Femur (tissue), 1 donor: Measurements from ENCODE around the gene ZNF101.

Source experiments
- DNase-seq: peaks from one replicate; pipeline ENCODE4 v3.0.0-alpha.2; 2017

Gene ZNF101

DNA sequence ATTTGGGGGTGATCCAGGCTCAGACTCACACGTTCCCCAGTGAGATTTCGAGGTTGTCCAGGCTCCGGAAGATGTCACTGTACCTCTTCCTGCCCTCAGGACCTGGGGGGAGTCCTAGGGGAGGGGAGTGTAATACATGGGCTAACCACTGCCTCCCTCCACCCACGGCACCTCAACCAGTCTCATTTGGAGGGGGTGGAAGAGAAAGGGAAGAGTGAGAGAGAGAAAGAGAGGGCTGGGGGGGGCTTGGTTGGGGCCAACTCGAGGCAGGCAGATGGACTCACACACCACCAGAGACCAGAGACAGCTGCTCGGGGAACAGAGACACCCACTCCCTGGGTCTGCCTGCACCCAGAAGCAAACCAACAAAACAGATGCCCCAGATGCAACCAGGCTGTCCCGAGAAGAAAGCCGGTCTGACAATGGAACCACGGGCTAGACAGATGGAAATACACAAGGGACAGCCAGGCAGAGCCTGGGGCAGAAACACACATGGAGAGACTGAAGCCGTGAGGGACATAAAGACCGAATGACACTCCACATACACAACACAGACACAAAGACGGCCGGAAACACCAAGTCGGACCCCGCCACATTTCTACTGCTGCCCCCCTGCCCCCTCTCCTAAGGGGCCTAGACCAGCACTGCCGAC is 26.0 kb upstream of the ZNF101 start:
- DNase-seq: no peak

DNA sequence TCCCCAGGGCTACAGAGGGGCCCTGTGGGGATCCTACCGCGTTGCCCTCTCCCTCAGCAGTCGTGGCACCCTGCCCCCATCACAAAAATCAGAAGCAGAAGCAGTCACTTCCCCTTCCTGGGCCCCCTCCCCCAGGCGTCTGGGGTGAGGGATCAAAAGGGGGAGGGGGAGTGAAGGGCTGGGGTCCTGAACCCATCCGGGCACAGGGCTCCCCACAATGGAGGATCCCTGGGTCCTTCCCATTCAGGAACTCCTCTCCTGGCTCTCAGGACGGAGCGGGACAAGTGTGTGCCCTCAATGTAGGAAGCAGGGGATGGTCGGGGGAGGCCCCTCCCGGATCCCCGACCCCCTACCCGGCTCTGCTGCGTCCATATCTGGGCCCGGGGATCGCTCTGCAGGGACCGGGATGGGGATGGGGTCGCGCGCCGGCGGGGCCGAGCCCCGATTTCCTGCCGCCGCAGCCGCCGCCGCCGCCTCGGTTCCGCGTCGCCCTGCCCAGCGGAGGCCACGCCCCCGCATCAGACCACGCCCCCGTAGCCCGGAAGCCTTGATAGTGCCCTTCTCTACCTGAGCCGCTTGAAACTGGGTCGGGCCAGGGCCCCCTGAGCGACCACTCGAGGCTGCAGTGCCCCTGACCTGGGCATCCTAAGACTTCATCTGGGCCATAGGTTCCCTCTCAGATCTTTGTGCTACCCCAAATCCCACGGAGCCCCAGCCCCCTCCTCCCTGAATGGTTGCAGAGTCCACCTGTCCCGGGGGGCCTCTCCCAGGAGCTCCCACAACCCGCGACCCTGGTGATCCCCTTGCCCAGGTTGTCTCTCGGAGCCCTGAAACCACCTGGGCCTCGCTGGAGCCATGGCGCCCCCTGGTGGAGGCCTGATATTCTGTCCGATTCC is 25.2 kb upstream of the ZNF101 start, which contains the start of gene GMIP:
TSS of gene GMIP (minus strand) at position 500 of the 896 bp plus-strand sequence. CDS start at position 372, 128 bp downstream.
- peak; percentile 85 for DNase-seq

DNA sequence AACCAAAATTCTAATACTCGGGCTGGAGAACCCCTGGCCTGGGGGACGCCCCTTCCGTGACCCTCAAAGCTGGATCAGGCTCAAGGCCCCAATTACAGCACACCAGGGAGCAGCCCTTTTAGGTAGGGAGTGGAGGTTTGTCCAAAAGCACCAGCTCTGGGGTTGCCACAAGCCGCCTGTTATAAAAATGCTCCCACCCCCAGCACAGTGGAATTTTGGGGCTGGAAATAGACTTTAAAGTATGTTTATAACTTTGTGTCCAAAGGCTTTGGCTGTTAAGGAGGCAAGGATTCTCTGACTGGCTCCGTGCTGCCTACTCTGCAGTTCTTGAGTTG is 24.6 kb upstream of the ZNF101 start:
- DNase-seq: no peak

DNA sequence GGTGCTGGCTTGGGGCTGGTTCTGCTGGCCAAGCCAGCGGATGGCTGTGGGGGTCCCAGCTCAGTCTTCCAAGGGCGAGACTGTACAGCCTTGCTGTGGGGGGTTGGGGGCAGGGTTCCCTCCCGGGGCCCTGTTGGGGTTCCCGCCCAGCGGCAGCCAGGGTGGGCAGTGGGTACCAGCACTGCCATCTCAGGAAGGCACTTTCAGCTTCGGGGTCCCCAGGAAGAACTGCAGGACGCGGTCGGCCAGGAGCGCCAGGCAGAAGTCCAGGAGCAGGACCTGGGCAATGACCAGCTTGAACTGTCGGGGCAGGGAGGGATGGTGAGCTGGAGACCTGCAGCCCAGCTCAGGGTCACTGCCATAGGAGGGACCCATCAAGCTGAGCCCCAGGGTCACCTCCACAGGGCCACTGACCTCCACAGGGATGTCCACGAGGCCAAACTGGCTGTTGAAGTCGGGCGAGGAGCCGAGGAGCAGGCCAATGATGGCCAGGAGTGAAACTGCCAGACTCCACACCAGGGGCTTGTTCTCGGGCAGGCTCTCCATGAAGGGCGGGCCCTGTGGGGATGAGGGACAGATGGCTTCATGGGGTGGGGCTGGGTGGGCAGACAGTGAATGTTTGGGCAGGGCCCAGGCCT is 23.3 kb upstream of the ZNF101 start:
- DNase-seq: no peak

DNA sequence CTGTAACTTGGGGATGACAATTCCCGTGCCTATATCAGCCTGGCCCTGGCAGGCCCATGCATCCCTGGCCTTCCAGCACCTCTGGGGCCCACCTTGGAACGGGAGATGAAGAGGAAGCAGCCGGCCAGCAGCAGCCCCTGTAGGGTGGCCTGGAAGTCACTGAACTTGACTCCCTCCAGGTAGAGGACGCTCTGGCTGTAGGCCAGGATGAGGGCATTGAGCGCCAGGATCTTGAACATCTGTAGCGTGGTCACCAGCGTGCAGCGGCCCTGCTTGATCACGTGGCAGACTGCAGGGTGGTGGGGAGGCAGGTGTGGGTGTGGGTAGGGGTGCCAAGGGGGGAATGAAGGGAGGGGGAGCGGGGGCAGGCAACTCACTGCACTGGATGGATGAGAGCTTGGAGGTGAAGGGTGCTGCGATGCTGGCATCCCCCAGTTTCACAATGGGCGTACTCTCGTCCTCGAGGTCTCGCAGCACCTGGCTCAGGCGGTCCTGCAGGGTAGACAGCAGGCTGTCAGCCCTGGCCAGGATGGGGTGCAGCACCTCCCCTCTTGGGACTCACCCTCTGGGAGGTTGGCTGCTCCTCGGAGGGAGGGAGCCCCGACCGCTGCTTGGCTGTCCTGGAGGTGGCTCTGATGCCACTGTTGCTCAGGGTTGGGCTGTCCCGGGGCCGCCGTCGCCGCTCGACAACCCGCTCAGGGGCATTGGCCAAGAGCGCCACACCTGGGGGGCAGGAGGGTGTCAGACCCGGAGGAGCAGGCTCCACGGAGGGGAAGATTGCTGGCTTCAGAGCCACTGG is 21.4 kb upstream of the ZNF101 start:
- DNase-seq: no peak

DNA sequence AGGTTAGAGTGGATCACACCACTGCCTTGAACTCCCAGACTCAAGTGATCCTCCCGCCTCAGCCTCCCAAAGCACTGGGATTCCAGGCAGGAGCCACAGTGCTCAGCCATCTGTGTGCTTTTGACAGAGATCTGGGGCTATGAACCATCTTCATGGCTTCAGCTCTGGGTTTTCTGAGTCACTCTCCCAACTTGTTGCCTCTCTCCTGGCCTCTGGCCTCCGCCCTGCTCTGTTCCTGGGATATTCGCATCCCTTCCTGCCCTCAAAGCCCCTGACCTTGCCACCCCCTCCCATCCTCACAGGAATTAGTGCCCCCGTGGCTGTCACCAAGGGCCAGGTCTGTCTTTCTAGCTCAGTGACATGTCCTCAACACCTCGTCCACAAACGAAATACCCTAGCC is 19.5 kb upstream of the ZNF101 start:
- no peak for DNase-seq

DNA sequence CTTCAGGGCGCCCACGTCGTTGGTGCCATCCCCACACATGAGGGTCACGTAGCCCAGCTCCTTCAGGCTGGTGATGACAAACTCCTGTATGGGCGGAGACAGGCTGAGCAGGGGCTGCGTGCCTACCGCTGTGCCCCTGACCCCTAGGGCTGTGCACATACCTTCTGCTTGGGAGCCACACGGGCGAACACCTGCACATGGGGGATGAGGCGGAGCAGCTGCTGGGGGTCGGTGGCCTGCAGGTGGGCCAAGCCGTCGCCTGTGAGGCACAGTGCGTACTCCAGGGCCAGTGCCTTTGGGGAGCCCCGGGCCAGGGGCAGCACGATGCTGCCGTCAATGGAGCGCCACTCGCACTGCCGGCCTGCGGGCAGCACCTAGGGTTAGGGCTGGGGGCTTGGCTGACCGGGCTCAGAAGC is 19.1 kb upstream of the ZNF101 start:
- no peak for DNase-seq

DNA sequence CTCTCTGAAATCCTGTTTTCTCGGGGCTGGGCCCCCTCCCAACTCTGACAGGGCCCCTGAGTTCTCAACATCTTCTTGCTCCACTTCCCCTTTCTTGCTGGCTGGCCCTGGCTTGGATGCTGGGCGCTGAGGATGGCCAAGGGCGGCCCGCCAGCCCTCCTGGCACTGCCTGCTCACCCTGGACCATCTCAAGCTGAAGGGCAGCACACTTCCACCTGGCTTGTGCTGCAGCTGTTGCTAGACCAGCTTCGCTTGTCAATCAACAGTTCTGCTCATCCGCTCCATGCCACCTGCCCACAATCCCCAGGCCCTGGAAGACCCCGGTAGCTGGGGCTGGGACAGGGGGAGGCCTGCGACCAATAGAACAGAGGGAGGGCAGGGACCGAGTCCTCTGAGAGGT is 18.3 kb upstream of the ZNF101 start:
- peak; percentile 73 for DNase-seq

DNA sequence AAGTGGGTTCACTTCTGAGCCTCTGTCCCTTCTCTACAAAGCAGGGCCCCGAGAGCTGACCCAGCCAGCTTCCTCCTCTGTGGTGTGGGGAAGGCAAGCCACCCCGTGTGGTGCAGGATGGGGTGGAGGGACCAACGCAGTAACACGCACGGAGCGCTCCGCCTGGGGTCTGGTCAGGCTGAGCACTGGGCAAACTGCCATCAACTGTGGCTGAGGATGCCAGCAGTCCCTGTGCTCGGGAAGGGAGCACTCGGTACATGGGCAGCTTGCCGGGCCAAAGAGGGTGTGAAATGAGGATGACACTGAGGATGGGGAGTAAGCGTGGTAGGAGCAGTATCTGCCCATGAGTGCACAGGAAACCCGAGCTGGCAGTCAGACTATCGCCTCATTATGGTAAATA is 17.6 kb upstream of the ZNF101 start:
- DNase-seq: peak; percentile 44

DNA sequence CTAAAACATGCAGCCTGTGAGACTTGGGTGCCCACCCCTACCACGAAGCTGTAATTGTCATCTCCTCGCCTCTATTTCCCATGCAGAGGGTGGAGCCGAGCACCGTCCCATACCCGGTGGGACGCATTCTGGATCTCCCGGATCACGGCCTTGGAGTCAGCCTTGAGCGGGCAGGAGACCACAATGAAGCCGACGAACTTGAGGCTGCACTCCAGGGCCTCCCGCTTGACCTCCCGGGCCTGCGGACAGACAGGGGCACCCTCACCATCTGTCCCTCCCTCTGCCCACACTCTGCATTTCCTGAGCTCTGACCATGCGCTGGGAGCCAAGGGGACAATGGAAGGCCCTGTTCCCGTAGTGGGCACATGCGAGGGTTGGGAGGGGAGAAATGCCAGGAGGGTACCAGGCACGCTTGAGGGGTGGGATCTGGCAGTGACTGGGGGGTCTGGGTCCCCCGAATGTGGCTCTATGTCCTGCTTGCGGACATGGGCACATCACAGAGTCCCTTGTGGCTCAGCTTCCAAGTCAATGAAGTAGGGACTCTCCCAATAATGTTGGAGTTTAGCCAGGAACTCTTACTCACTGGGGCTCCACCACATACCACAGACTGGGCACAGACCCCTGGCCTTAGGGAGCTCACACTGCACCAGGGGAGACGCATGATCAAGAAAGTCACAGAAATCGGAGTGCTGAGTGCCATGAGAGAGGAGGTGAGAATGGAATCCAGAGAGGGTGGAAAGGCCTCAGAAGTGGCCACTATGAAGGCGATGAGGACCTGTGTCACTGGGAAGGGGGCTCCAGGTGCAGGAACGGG is 15.9 kb upstream of the ZNF101 start:
- DNase-seq: no peak

DNA sequence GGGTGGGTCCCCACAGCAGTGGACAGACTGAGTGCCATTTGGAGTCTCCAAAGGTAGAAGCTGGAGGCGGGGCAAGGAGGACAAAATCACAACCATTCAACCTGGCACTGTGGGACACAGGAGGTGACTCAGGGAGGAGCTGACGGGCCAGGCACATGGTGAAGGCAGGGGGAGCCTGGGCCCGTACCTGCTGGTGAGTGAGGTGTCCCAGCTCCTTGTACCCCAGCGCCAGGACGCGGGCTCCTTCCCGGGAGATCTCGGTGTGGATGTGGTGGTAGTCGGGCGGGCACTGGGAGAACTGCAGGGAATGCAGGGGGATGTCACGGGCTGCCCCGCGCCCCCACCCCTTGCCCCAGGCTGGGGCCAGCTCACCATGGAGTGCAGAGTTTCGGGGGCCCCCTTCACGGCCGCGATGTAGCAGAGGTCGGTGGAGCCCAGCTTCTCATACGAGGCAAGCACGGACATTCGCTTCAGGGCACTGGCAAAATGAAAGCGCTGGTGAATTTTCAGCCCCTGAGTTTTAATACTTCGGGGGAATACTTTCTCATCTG is 15.0 kb upstream of the ZNF101 start:
- DNase-seq: peak; percentile 21

DNA sequence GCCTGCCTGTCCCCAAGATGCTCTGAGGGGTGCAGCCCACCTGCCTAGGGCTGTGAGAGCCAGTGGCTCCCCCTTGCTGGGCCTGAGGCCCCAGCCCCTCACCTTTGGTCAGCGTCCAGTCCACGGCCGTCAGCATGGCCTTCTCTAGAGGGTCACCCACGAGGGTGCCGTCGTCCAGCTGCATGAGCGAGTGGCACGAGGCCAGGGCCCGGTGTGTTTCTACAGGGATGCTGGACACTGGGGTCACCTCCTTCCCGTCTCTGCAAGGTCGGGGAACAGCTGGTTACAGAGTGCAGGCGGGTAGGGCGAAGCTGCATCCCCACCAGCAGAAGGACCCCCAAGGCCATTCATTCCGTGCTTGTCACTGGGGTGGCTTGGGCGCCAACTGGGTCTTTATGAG is 14.2 kb upstream of the ZNF101 start:
- DNase-seq: peak; percentile 19

DNA sequence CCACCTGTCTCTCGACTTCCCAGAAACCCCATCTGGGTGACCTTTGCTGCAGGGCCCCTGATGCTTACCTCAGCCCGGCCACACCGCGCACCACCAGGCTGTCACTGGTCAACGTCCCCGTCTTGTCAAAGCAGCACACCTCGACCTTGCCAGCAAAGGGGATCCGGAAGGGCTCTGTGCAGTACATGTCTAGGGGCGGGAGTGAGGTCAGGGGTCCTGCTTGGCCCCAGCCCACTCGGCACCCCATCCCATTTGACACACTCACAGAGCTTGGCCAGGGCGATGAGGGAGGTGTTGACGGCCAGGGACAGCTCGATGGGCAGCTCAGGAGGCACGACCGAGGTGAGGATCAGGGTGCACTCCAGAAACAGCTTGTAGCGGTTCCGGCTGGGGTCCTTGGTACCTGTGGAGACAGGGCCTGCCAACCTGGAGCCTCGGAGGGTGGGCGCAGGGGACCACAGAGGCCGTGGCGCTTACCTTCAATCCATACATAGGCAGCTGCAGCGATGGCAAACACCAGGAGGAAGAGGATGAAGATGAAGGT is 13.5 kb upstream of the ZNF101 start:
- DNase-seq: no peak

DNA sequence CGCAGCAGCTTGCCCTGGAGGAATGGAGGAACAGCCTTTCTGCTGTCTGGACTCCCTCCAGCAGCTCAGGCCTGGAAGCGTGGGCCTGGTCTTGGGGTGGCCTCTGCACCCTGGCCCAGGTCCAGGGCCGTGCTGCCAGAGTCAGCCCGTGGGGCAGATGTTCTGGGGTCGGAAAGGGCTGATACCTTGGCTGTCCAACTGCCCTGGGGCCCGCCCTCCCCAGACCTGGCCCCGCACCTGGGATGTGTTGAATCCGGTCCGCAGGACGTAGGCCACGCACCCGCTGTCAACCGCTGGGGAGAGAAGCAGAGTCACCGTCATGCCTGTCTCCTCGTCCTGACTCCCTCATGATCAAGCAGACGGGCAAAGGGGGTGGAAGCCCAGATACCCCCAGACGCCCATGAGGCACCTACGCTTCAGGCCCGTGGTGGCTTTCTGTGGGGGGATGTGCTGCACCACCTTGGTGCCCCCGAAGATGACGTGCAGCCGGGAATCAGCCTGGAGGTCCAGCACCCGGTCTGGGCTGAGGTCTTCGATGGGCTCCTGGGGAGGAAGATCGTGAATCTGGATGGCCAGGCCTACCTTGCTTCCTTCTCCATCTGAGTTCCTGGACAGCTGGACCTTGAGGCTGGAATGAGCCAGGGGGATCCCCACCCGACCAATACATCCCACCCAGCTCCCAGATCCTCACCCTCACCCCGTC is 12.8 kb upstream of the ZNF101 start:
- DNase-seq: peak; percentile 20

DNA sequence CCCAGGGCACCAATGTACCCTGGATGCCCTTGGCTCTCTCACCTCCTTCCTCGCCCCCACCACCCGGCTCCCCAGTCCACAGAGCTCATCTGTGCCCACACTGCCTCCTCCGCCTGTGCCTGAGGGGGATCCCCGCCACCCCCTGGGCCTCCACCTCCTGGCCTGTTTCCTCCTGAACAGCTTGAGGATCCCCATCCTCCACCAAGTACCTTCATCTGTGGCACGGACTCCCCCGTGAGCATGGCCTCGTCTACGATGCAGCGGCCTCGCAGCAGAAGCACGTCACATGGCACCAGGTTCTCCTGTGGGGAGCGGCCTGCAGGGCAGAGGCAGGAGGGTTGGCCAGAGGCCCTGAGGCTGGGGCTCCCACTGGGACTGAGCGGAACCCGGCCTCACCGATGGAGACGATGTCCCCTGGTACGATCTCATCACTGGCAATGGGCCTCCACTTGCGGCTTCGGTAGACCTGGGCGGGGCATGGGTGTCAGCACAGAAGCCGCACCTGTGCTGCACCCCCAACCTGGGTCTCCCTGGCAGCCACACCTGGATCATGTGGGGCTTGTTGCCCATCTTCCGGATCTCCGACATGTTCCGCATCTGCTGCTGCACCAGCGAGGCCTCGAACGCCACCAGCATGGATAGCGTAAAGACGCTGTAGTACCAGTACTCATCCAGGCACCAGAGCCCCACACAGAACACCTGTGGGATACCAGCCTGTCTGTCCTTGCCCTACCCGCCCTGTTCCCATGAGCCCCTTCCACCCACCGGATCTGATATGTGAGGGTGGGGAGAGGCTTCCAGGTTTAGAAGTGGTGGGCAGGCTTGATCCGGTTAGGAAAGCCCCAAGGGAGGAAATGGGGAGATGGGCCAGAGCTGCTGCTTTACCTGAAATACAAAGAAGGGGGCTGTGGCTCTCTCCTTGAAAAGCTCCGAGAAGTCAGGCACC is 11.9 kb upstream of the ZNF101 start:
- peak; percentile 23 for DNase-seq

DNA sequence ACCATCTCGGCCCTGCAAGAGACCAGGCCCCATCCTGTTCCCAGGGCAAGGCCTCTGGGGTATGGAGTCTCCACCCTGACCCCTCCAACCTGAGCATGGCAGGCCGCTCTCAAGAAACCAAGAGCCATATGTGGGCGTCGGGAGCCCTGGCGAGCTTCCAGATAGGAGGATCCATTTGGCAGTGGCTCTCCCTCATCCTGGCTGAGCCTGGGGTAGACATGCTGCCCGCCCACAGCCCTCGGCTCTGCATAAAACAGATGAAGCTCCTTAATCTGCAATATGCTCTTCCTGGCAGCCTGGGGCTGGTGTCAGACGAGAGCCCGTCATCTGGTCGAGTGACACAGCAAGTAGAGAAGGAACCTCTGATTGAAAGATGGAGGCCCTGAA is 11.2 kb upstream of the ZNF101 start:
- DNase-seq: peak; percentile 30

DNA sequence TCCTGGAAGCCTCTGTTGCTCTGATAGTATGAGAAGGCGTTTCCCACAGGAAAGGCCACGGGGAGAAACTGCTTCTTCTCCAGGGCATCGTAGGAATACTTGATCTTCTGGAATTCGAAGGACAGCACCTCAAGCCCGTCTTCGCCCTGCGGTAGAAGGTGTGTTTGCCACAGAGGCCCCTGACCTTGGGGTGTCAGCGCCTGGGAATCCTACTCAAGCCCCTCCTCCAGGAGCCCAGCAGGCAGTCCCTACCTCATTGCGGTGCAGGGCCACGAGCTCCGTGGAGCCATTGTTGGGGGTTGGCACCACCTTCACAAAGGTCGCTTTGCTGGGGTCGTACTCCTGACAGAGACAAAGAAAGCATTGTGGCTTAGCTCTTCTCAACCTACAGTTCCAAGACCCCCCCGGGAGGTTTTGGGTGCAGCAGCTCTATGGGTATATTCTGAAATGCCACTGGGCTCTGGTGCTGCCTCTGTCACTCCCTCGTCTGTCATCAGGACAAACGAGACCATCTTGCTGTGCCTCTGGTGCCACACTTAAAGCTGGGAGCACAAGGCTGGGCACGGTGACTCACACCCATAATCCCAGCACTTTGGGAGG is 8.9 kb upstream of the ZNF101 start:
- no peak for DNase-seq

DNA sequence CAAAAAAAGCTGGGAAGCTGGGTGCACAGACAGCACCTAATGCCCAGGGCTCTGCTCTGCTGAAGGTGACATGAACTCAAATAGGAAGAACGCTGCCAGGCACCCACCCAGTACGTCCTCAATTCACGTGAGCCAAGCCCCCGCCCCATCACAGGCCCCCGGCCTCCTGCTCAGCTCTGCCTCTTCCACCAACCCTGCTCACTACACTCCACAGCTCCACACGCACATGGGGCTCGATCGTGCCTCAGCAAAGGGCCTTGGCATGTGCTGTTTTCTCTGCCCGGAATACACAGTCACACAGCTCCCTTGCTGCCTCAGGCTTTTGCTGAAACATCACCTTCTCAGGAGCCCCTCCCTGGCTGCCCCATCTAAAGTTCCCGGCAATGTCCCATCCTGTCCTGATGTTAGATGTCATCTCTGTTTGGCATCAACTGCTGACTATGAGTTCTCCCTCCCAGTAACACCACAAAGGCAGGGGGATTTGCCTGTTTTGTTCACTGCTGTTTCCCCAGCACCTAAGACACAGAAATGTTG is 7.4 kb upstream of the ZNF101 start:
- no peak for DNase-seq

DNA sequence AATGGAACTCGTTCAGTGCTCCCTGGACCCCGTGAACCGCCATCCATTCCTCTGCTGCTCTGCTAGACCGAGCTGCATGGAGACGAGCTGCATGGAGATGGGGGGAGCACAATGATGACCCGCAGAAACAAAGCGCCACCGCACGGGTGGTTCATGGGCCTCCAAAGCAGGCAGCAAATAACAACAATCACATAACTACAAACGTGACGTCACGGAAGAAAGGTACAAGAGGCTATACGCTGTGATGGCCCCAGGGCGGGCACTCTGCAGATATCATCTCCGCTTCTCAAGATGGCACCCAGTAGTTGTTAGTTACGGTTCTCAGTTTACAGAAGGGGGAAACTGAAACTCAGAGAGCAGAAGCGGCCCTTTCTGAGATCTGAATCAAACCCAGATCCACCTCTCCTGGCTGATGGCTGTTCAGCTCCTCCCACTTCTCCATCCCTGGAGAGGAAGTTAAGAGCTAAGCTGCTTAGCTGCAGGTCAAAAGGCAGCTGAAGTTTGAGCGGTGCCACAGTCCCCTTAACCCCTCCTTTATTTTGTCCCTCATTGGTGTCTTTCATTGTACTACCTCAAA is 6.9 kb upstream of the ZNF101 start:
- peak; percentile 33 for DNase-seq
